Stimulated activated CD4-positive, alpha-beta T cell treated with anti-CD3 and anti-CD28 coated beads, Interleukin-1b, Interleukin-23, amount 100 ng/mL, for 48 hours (primary cell): Measurements from ENCODE around the gene FSHB.
A peak's percentile ranks its signal among the peaks of the same experiment; 100 is the strongest.
"Not testable (repeated sequence)": the region's sequence is repeated elsewhere in the genome, so short reads cannot be mapped to it uniquely, and the experiment has no call there.

Source experiments
- DNase-seq: peaks from one replicate; pipeline ENCODE4 v3.0.0-alpha.2; 2020

FSHB gene

GRCh38 chr11:30230714-30231113, at the start of gene FSHB:
TSS of gene FSHB (plus strand) at chr11:30231014. CDS start at chr11:30231903, 889 bp downstream.
- no peak for DNase-seq

GRCh38 chr11:30186748-30187147, 44.1 kb upstream of the FSHB start:
- DNase-seq, result no peak

- DNase-seq, result no peak
These were observed 38.2 kb upstream of the FSHB start for GRCh38 chr11:30192620-30193019.

- DNase-seq, result peak; percentile 19
These were observed 34.2 kb upstream of the FSHB start for GRCh38 chr11:30196400-30197206.

GRCh38 chr11:30197869-30198268, 32.9 kb upstream of the FSHB start:
- DNase-seq, result no peak

- not testable (repeated sequence) for DNase-seq
These were observed 27.8 kb upstream of the FSHB start for GRCh38 chr11:30202989-30203388.

GRCh38 chr11:30203850-30204249, 27.0 kb upstream of the FSHB start:
- no peak for DNase-seq

GRCh38 chr11:30206249-30206996, 24.4 kb upstream of the FSHB start:
- DNase-seq, result no peak

GRCh38 chr11:30210357-30210756, 20.5 kb upstream of the FSHB start:
- DNase-seq, result no peak

- no peak for DNase-seq
These were observed 14.3 kb upstream of the FSHB start for GRCh38 chr11:30216534-30216933.

GRCh38 chr11:30218278-30218677, 12.5 kb upstream of the FSHB start:
- no peak for DNase-seq

GRCh38 chr11:30225642-30226041, 5.2 kb upstream of the FSHB start:
- no peak for DNase-seq

GRCh38 chr11:30228323-30228884, 2.4 kb upstream of the FSHB start:
- DNase-seq, result no peak

- no peak for DNase-seq
These were observed 8.2 kb downstream of the FSHB start for GRCh38 chr11:30239025-30239424.

- DNase-seq, result no peak
These were observed 13.5 kb downstream of the FSHB start for GRCh38 chr11:30244265-30244664.

GRCh38 chr11:30245621-30246020, 14.8 kb downstream of the FSHB start:
- DNase-seq, result no peak

- DNase-seq, result no peak
These were observed 23.8 kb downstream of the FSHB start for GRCh38 chr11:30254307-30255298.

- no peak for DNase-seq
These were observed 24.8 kb downstream of the FSHB start for GRCh38 chr11:30255637-30256036.

GRCh38 chr11:30257058-30257457, 26.2 kb downstream of the FSHB start:
- DNase-seq, result no peak

- no peak for DNase-seq
These were observed 27.9 kb downstream of the FSHB start for GRCh38 chr11:30258679-30259078.

GRCh38 chr11:30260813-30261212, 30.0 kb downstream of the FSHB start:
- DNase-seq, result no peak

GRCh38 chr11:30261821-30262220, 31.0 kb downstream of the FSHB start:
- no peak for DNase-seq

- DNase-seq, result not testable (repeated sequence)
These were observed 37.8 kb downstream of the FSHB start for GRCh38 chr11:30268638-30269037.
